Aorta (tissue), 5 donors: ENCODE data around the gene DBX2. TPM values are rescaled to one million over a fixed set of nuclear protein-coding genes. Genes with fewer than 3 reads are reported as not detected.
"Not testable (repeated sequence)": the region's sequence is repeated elsewhere in the genome, so short reads cannot be mapped to it uniquely, and the experiment has no call there.

ENCODE experiments used
- ATAC-seq: fragments of 200-7000 bp; cut with Tn5 transposase; one replicate; pipeline ENCODE4 v1.9.1; 2022; ENCODE audit warnings: moderate library complexity; ENCODE audit not compliant: low FRiP score
- DNase-seq, 2 donors: peaks; one replicate each; pipeline ENCODE4 v3.0.0-alpha.2; 2020
- H3K27ac ChIP-seq, 2 donors: one replicate each; pipeline ENCODE4 v1.5.1; 2013; ENCODE audit warnings: low read length in 2 of 2, mild to moderate bottlenecking in 2 of 2, moderate library complexity in 2 of 2, control low read depth in 1 of 2, inconsistent platforms in 1 of 2, low read depth in 1 of 2
- H3K27me3 ChIP-seq, 2 donors: one replicate each; pipeline ENCODE4 v1.6.1; 2013; ENCODE audit warnings: control low read depth in 1 of 2, low read length in 1 of 2, mild to moderate bottlenecking in 1 of 2, moderate library complexity in 1 of 2; ENCODE audit not compliant: insufficient read depth in 2 of 2, control insufficient read depth in 1 of 2
- H3K36me3 ChIP-seq, 2 donors: one replicate each; pipeline ENCODE4 v1.6.1; 2013; ENCODE audit warnings: control low read depth in 1 of 2, low read length in 1 of 2, mild to moderate bottlenecking in 1 of 2; ENCODE audit not compliant: insufficient read depth in 2 of 2, control insufficient read depth in 1 of 2
- H3K4me1 ChIP-seq, 2 donors: one replicate each; pipeline ENCODE4 v1.6.1; 2013; ENCODE audit warnings: low read length in 2 of 2, control low read depth in 1 of 2, mild to moderate bottlenecking in 1 of 2, moderate library complexity in 1 of 2; ENCODE audit not compliant: insufficient read depth in 2 of 2, control insufficient read depth in 1 of 2
- H3K4me3 ChIP-seq, 2 donors: one replicate each; pipeline ENCODE4 v1.5.1; 2013; ENCODE audit warnings: low read length in 2 of 2, control low read depth in 1 of 2, mild to moderate bottlenecking in 1 of 2
- H3K9me3 ChIP-seq: one replicate; pipeline ENCODE4 v1.6.1; 2013; ENCODE audit warnings: mild to moderate bottlenecking, low read length; ENCODE audit not compliant: control insufficient read depth
- WGBS, 2 donors: extraction: QIAGEN DNeasy Blood & Tissue Kit; methylation state at CpG; one replicate each; pipeline ENCODE4 v1.1.7; 2013; 5-methylcytosine and 5-hydroxymethylcytosine counted together
- intact Hi-C, 2 donors: fragments of 100-400 bp; cut with DNase I; formaldehyde crosslinking; loops; one replicate each; pipeline versions ENCODE4 v1.14.2 to v1.15.0; 2022
- polyA plus RNA-seq, 2 donors: library from polyadenylated mRNA; stranded (reverse); fragments of 200-250 nt; gene quantifications; one replicate each; pipeline ENCODE4 v1.2.3, GENCODE V29; 2013
- total RNA-seq, 2 donors: library from RNA; stranded (reverse); fragmentation: NEBNext Ultra II Directional; extraction: Animal tissue kit (Norgen Biotek cat#: 25700); gene quantifications; one replicate each; pipeline ENCODE4 v1.2.1, GENCODE V29; 2021
- donor health status: healthy with polysubstance abuse.
- donor health status: Bipolar disorder and iron deficiency.
- donor health status: DM: no; HTN: no; CAD: no.
- donor health status: DM: no; HTN: no; CAD: no.
- donor health status: DM: yes; HTN: yes; CAD: no.

The DBX2 gene
- total and polyA plus RNA-seq, 4 donors = 0.19 to 0.27 TPM; not detected in 2

DNA sequence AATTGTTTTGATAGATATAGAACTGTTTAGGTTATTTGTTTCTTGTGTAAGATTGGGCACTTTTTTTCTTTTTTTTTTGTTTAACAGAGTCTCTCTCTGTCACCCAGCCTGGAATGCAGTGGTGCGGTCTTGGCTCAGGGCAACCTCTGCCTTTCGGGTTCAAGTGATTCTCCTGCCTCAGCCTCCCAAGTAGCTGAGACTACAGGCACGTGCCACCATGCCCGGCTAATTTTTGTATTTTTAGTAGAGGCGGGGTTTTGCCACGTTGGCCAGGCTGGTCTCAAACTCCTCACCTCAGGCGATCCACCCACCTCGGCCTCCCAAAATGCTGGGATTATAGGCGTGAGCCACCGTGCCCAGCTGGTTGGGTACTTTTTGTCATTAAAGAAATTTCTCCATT is 66.0 kb downstream of the DBX2 start:
- H3K9me3 ChIP-seq, ATAC-seq, H3K4me3 ChIP-seq, DNase-seq, intact Hi-C loops, H3K4me1 ChIP-seq, H3K27ac ChIP-seq, H3K27me3 ChIP-seq, H3K36me3 ChIP-seq: not testable (repeated sequence)
- 89 to 96% methylated on average over 10 of the region's 10 CpGs for WGBS, 2 donors

DNA sequence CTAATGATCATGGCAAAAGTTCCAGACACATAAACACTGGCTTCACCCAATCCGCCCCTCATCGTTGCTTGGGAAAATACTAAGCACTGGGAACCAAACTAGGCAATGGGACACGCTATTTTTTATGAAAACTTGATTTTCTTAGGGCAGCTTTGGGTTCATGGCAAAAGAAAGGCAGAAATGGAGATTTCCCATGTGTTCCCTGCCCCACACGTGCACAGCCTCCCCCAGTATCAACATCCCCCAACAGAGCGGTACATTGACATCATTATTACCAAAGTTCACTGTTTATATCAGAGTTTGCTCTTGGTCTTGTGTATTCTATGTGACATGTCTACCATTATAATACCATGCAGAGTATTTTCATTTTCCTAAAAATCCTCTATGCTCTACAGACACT is 71.0 kb downstream of the DBX2 start:
- intact Hi-C loops = no loop called here
- 66 to 73% methylated on average over 5 of the region's 5 CpGs for WGBS, 2 donors
- H3K4me3 ChIP-seq = no peak overlapping the region
- DNase-seq = no peak
- no peaks in the 10 kb centered on the region for H3K36me3 ChIP-seq
- no peak for ATAC-seq
- no peaks in the 10 kb centered on the region for H3K4me1 ChIP-seq
- no peaks in the 10 kb centered on the region for H3K27me3 ChIP-seq
- H3K9me3 ChIP-seq = no peaks in the 10 kb centered on the region
- no peak overlapping the region for H3K27ac ChIP-seq

DNA sequence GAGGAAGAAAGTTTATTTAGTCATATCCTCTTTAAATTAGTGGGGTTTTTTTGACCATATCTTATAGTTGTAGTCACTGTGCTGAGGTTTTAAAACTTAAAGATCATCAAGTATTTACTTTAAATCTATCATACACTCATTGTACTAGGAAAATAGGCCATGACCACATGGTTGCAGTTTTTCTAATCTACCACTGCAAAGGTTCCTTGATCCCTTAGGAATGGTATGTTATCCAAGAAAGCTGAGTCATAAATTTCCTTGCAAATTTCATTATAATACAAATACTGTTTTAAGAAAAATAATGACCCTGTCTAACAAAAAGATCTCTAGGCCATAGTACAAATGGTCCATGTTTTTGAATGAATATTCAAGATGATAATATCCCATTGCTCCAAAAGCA is 74.7 kb downstream of the DBX2 start:
- Histone ChIP-seq H3K27me3 (no peaks in the 10 kb centered on the region), H3K4me1 (no peaks in the 10 kb centered on the region), H3K4me3 (no peak overlapping the region), H3K27ac (no peak overlapping the region), H3K36me3 (no peaks in the 10 kb centered on the region), H3K9me3 (no peaks in the 10 kb centered on the region)
- intact Hi-C loops = no loop called here
- ATAC-seq (no peak), DNase-seq (no peak)

DNA sequence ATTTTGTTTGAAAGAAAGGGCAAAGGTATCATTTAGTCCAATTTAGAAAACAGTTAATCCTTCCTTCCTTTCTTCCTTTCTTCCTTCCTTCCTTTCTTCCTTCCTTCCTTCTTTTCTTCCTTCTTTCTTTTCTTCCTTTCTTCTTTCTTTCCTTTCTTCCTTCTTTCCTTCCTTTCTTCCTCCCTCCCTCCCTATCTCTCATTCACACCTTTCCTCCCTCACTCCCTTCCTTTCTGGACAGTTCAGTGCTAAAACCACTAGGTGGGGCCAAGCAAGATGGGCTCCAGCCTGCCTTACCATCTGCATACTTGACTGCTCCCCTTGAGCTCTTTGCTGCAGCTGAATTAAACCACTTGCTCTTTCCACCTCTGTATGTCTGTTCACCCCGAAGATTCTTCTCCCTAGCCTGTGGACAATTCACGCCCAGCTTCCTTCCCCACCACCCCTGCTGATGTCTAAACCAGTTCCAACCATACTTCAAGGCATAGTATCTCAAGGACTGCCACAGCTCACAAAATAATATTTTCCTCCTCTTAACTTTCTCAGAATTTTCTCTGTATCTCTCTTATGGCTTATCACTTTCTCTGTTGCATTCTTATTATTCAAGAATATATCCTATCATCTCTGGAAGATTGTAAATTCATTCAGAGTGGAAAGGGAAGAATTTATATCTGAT is 78.0 kb downstream of the DBX2 start:
- intact Hi-C loops = no loop called here
- DNase-seq (no peak), ATAC-seq (no peak)
- H3K36me3 ChIP-seq = no peaks in the 10 kb centered on the region
- no peaks in the 10 kb centered on the region for H3K27me3 ChIP-seq
- H3K27ac ChIP-seq = no peak overlapping the region
- H3K4me1 ChIP-seq = no peaks in the 10 kb centered on the region
- H3K9me3 ChIP-seq = no peaks in the 10 kb centered on the region
- 28 to 34% methylated on average over 2 of the region's 2 CpGs for WGBS, 2 donors
- H3K4me3 ChIP-seq = no peak overlapping the region

DNA sequence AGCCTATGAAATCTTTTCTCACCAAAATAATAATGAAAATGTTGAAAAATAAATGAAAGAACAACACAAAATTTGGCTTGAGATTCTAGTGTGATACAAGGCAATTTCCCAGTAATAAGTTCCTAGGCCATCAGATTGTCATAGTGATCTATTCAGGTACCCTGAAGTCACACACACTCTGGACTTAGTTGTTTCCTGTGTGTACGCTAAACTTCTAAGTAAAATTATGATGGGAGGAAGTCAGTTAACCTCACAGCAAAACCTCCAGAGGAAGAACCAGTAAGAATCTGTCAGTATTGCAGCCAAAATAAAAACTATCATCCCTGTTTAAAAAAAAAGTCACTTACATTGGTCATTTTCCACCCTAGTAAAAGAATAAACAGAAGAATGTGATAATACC is 81.9 kb downstream of the DBX2 start:
- Histone ChIP-seq H3K4me3 (no peak overlapping the region), H3K4me1 (no peaks in the 10 kb centered on the region), H3K27me3 (no peaks in the 10 kb centered on the region), H3K27ac (no peak overlapping the region), H3K9me3 (no peaks in the 10 kb centered on the region), H3K36me3 (no peaks in the 10 kb centered on the region)
- intact Hi-C loops = no loop called here
- WGBS, 2 donors = 48 to 54% methylated on average over 1 of the region's 1 CpG
- DNase-seq (no peak), ATAC-seq (no peak)

Other genes starting within 250 kb of the DBX2 start
- 1 to 10 TPM; 1.1 to 1.2 TPM for gene NELL2, start 174.8 kb downstream of the DBX2 start, total RNA-seq
- 1 to 10 TPM in 1 of 2 donors, not detected in 1; 3.8 TPM for gene NELL2, start 174.8 kb downstream of the DBX2 start, polyA plus RNA-seq
- gene ANO6, start 165.0 kb upstream of the DBX2 start, total RNA-seq = 100 to 1,000 TPM in 1 of 2 donors, 10 to 100 TPM in 1; 88.3 to 129 TPM
- gene ANO6, start 165.0 kb upstream of the DBX2 start, polyA plus RNA-seq = 10 to 100 TPM; 16.0 to 41.0 TPM